Stimulated activated CD4-positive, alpha-beta T cell treated with anti-CD3 and anti-CD28 coated beads, Interleukin-4, amount 100 ng/mL, for 24 hours (primary cell): ENCODE results near the gene PACC1.

Experiments used
- DNase-seq: peaks from one replicate; pipeline ENCODE4 v3.0.0-alpha.2; 2020

The PACC1 gene

GRCh38 chr1:212437179-212437798 lies 22.6 kb upstream of the PACC1 start:
- no peak for DNase-seq

GRCh38 chr1:212434992-212435391 lies 20.3 kb upstream of the PACC1 start:
- DNase-seq = no peak

- DNase-seq = no peak
Observed at GRCh38 chr1:212433577-212434462, 19.1 kb upstream of the PACC1 start.

- DNase-seq = peak; percentile 75
Observed at GRCh38 chr1:212432661-212433576, 18.2 kb upstream of the PACC1 start, which contains the start of gene NENF. Gene NENF, plus strand, starts transcription at chr1:212432920. Its CDS starts 24 bp downstream, at chr1:212432944.

GRCh38 chr1:212432272-212432660 lies 17.6 kb upstream of the PACC1 start:
- no peak for DNase-seq

- no peak for DNase-seq
Observed at GRCh38 chr1:212431644-212432043, 17.0 kb upstream of the PACC1 start.

GRCh38 chr1:212430955-212431394 lies 16.3 kb upstream of the PACC1 start:
- DNase-seq = no peak

GRCh38 chr1:212430416-212430815 lies 15.7 kb upstream of the PACC1 start:
- no peak for DNase-seq

GRCh38 chr1:212428496-212428895 lies 13.8 kb upstream of the PACC1 start:
- DNase-seq = no peak

- DNase-seq = no peak
Observed at GRCh38 chr1:212423879-212424278, 9.2 kb upstream of the PACC1 start.

- no peak for DNase-seq
Observed at GRCh38 chr1:212421165-212421564, 6.5 kb upstream of the PACC1 start.

- DNase-seq = no peak
Observed at GRCh38 chr1:212415107-212415841, 588 bp upstream of the PACC1 start.

- no peak for DNase-seq
Observed at GRCh38 chr1:212413902-212414327, 771 bp downstream of the PACC1 start.

- DNase-seq = no peak
Observed at GRCh38 chr1:212412374-212412773, 2.3 kb downstream of the PACC1 start.

GRCh38 chr1:212410231-212410820 lies 4.4 kb downstream of the PACC1 start:
- DNase-seq = no peak

- no peak for DNase-seq
Observed at GRCh38 chr1:212402666-212403321, 11.9 kb downstream of the PACC1 start.

- DNase-seq = no peak
Observed at GRCh38 chr1:212401838-212402582, 12.7 kb downstream of the PACC1 start.

GRCh38 chr1:212401042-212401441 lies 13.6 kb downstream of the PACC1 start:
- DNase-seq = no peak

GRCh38 chr1:212397171-212397570 lies 17.5 kb downstream of the PACC1 start:
- DNase-seq = no peak

- DNase-seq = no peak
Observed at GRCh38 chr1:212396638-212397037, 18.0 kb downstream of the PACC1 start.
